Endothelial cell of umbilical vein (primary cell): ENCODE measurements around the gene MAP3K13.

Source experiments
- CTCF ChIP-seq, 2 donors: IDR thresholded peaks; 1 replicate in 1 of 2; 2 replicates in 1 of 2; pipeline ENCODE4 v1.5.1; 2011; ENCODE audit warnings: low read length in 2 of 2, mild to moderate bottlenecking in 2 of 2, moderate library complexity in 2 of 2, control low read depth in 1 of 2, inconsistent platforms in 1 of 2, low read depth in 1 of 2; ENCODE audit not compliant: insufficient read depth in 1 of 2; ENCODE audit errors: extremely low read depth in 1 of 2
- EZH2 ChIP-seq: IDR thresholded peaks from 2 replicates; pipeline ENCODE4 v1.6.1; 2012; ENCODE audit warnings: borderline replicate concordance, low read depth, mild to moderate bottlenecking, moderate library complexity, low read length, inconsistent platforms; ENCODE audit not compliant: severe bottlenecking
- MYC ChIP-seq: IDR thresholded peaks from one replicate; pipeline ENCODE4 v1.6.1; 2011; ENCODE audit warnings: mild to moderate bottlenecking, low read depth, low read length
- POLR2A ChIP-seq: IDR thresholded peaks from 2 replicates; pipeline ENCODE4 v1.6.1; 2012; ENCODE audit warnings: low read depth, mild to moderate bottlenecking, control low read depth, low read length
- POLR2AphosphoS5 ChIP-seq: IDR thresholded peaks from 2 replicates; pipeline ENCODE4 v1.6.1; 2012; ENCODE audit warnings: low read depth, mild to moderate bottlenecking, control low read depth, low read length, moderate library complexity; ENCODE audit not compliant: insufficient read depth
- TF ChIP-seq, protein P1 (sequence below): IDR thresholded peaks from 2 replicates; pipeline ENCODE4 v1.6.1; 2011; ENCODE audit not compliant: insufficient read depth, insufficient read length

DNA sequence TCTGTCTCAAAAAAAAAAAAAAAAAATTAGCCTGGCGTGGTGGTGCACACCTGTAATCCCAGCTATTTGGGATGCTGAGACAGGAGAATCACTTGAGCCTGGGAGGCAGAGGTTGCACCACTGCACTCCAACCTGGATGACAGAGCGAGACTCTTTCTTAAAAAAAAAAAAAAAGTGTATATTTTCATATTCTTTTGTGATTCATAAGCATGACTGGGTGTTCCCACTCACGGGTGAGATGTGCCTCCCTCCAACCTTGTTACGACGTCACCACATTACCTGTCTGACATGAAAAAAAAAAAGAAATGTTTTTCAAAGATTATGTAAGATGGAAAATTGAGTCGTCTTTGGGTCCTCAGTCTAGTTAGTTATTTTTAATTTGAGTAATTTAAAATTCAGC is 79.1 kb downstream of the MAP3K13 start:
- no peak for TF ChIP-seq EZH2
- TF ChIP-seq CTCF (IDR thresholded peaks at IDR 0.05; ENCODE audit: extremely low read depth in 1 of 2, insufficient read depth in 1 of 2, low read depth in 1 of 2, low read length in 2 of 2): no peak
- TF ChIP-seq POLR2A: no peak
- no peak for TF ChIP-seq POLR2AphosphoS5
- TF ChIP-seq, protein P1, sequence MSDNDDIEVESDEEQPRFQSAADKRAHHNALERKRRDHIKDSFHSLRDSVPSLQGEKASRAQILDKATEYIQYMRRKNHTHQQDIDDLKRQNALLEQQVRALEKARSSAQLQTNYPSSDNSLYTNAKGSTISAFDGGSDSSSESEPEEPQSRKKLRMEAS: no peak
- no peak for TF ChIP-seq MYC
